ENCODE data around the gene FBN3.

DNA sequence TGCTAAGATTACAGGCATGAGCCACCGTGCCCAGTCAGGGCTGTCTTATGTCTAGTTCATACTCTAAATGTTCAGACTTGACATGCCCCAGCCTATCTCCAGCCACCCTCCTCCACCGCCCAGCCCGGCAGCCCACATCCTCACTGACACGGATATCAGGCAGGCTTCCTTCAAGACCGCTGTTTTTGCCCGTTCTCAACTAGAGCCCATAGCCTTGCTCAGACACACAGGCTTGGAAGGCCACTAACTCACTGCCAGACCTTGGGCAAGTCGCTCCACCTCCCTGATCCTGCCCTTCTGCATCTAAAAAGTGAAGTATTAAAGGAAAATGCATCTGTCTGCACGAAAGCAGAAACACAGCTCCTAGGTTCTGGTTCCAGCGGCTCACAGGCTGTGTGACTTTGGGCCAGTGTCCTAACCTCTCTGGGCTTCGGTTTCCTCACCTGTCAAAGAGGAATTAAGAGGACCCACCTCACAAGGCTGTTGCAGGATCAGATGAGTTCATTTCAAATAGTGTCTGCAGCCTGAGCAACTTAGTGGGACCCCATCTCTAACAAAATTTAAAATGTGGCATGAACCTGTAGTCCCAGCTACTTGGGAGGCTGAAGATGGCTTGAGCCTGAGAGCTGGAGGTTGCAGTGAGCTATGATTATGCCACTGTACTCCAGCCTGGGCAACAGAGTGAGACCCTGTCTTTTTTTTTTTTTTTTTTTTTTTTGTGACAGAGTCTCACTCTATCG, 45.3 kb upstream of the FBN3 start:
- TF ChIP-seq, protein P1, sequence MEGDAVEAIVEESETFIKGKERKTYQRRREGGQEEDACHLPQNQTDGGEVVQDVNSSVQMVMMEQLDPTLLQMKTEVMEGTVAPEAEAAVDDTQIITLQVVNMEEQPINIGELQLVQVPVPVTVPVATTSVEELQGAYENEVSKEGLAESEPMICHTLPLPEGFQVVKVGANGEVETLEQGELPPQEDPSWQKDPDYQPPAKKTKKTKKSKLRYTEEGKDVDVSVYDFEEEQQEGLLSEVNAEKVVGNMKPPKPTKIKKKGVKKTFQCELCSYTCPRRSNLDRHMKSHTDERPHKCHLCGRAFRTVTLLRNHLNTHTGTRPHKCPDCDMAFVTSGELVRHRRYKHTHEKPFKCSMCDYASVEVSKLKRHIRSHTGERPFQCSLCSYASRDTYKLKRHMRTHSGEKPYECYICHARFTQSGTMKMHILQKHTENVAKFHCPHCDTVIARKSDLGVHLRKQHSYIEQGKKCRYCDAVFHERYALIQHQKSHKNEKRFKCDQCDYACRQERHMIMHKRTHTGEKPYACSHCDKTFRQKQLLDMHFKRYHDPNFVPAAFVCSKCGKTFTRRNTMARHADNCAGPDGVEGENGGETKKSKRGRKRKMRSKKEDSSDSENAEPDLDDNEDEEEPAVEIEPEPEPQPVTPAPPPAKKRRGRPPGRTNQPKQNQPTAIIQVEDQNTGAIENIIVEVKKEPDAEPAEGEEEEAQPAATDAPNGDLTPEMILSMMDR (conservative IDR thresholded peaks at IDR 0.05 in 1 of 2, IDR thresholded peaks at IDR 0.05 in 1 of 2; ENCODE audit: extremely low read depth in 1 of 2, insufficient read depth in 1 of 2, low read depth in 1 of 2, low read length in 2 of 2) = no peak
- no peak for TF ChIP-seq EZH2 (IDR thresholded peaks at IDR 0.05; ENCODE audit: borderline replicate concordance, low read length)

Data from mammary epithelial cell (primary cell).